Upper lobe of left lung (tissue), 4 donors: ENCODE measurements around the gene RPEL1.
"Not testable (repeated sequence)": the region's sequence is repeated elsewhere in the genome, so short reads cannot be mapped to it uniquely, and the experiment has no call there.

Experiments
- CTCF ChIP-seq, 6 experiments: fragments of 450-650 bp in 4 of 6; fragments of 200-600 bp in 2 of 6; sonication (generic) in 2 of 6; IDR thresholded peaks; one replicate each; pipeline ENCODE4 v1.5.1; 2016 to 2019; ENCODE audit warnings: antibody characterized with exemption in 6 of 6
- POLR2A ChIP-seq, 4 donors: fragments of 450-650 bp; IDR thresholded peaks; one replicate each; pipeline ENCODE4 v1.5.1; 2016 to 2017; ENCODE audit warnings: antibody characterized with exemption in 4 of 4, mild to moderate bottlenecking in 2 of 4

- TF ChIP-seq CTCF, POLR2A (IDR thresholded peaks at IDR 0.05): not testable (repeated sequence)
Measured at GRCh38 chr10:103216362-103216761, 29.3 kb upstream of the RPEL1 start.
